Stimulated activated CD4-positive, alpha-beta T cell treated with anti-CD3 and anti-CD28 coated beads, TNF-alpha, amount 100 ng/mL, for 48 hours (primary cell): ENCODE results near the gene ANO4.
"Not testable (repeated sequence)": the region's sequence is repeated elsewhere in the genome, so short reads cannot be mapped to it uniquely, and the experiment has no call there.

Experiments used
- DNase-seq, 3 donors: peaks; one replicate each; pipeline ENCODE4 v3.0.0-alpha.2; 2020; ENCODE audit warnings: low read depth in 3 of 3

Gene ANO4

GRCh38 chr12:101087920-101088319, 293.3 kb downstream of the ANO4 start:
- no peak for DNase-seq

DNA sequence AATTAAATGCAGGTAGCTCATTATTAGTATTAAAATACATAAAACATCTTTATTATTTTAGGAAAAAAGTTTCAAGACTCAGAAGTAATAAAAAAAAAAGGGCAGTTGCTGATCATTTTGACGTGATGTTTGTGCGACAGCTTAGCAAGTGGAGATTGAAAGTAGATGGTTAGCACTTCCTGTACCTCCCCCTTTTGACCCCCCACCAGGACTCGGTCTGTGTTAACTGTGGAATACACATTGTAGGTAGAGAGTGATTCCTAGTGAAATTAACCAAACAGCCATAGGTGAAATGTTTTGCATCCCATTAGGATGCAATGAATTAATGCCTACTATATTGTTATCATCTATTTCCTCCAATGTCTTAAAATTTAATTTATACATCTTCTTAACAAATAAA, 294.7 kb downstream of the ANO4 start:
- DNase-seq = no peak

GRCh38 chr12:101090222-101090621, 295.6 kb downstream of the ANO4 start:
- not testable (repeated sequence) for DNase-seq

GRCh38 chr12:101097829-101098580, 303.4 kb downstream of the ANO4 start:
- DNase-seq = no peak

- DNase-seq = no peak
Observed at GRCh38 chr12:101107032-101107763, 312.6 kb downstream of the ANO4 start.

GRCh38 chr12:101108130-101108529, 313.6 kb downstream of the ANO4 start:
- no peak for DNase-seq

DNA sequence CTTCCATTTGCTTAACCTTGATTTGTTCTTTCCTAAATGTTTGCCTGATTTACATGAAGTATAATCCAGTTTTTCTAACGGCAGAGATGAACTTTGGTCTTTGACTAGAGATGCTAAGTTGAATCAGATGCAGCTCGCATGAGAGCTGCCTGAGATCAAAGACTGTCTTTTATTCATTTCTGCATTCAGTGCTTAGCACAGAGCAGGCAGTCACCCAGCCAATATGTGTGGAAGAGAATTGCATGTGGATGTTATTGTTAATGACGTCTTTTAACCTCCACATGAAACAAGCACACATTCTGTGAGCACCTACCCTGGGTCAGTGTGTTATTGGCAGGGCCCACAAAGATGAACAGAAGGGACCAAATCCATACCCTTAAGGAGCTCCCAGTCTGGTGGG, 316.3 kb downstream of the ANO4 start:
- DNase-seq = no peak

DNA sequence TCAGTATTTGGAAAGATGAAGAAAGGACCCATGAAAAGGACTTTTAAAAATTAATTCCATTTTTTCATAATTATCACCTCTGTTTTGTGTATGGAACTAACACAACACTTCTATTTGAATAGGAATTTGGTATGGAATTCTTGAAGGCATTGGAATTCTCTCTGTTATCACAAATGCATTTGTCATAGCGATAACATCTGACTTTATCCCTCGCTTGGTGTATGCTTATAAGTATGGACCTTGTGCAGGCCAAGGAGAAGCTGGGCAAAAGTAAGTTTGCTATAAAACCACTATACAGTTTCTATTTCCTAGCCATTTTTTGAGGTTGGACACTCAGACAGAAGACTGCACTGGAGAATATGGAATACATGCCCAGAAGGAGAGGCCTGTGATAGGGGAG, 316.9 kb downstream of the ANO4 start:
- DNase-seq = no peak

- DNase-seq = no peak
Observed at GRCh38 chr12:101115326-101115725, 320.8 kb downstream of the ANO4 start.

DNA sequence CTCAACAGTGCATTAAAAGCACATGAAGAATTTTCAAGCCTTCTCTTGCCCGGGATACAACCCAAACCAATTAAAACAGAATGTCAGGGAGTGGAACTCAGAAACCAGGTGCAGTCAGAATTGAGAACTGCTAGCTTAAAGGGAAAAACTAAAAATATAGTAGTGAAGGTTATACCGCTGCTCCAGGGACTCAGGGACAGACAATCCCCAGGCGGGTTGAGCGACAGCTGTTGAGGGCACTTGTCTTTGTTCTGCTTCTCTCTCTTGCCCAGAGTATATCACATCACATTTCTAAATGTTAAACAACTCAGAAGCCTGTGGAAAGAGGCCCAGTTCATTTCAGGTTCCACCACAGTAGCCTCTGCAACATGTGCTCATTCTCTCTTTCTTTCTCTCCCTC, 322.3 kb downstream of the ANO4 start:
- no peak for DNase-seq

- no peak for DNase-seq
Observed at GRCh38 chr12:101117842-101118241, 323.3 kb downstream of the ANO4 start.

GRCh38 chr12:101127521-101128219, 333.1 kb downstream of the ANO4 start:
- DNase-seq = no peak

DNA sequence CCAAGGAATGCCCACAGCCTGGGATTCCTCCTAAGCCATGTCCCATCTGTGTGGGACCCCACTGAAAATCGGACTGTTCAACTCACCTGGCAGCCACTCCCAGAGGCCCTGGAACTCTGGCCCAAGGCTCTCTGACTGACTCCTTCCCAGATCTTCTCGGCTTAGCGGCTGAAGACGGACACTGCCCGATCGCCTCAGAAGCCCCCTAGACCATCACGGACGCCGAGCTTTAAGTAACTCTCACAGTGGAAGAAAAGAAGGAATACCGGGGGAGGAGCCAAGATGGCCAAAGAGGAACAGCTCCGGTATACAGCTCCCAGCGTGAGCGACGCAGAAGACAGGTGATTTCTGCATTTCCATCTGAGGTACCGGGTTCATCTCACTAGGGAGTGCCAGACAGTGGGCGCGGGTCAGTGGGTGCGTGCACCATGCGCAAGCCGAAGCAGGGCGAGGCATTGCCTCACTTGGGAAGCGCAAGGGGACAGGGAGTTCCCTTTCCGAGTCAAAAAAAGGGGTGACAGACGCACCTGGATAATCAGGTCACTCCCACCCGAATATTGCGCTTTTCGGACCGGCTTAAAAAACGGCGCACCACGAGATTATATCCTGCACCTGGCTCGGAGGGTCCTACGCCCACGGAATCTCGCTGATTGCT, 351.3 kb downstream of the ANO4 start:
- not testable (repeated sequence) for DNase-seq

GRCh38 chr12:101165319-101165718, 370.7 kb downstream of the ANO4 start:
- DNase-seq = no peak

- no peak for DNase-seq
Observed at GRCh38 chr12:101166866-101167265, 372.3 kb downstream of the ANO4 start.

DNA sequence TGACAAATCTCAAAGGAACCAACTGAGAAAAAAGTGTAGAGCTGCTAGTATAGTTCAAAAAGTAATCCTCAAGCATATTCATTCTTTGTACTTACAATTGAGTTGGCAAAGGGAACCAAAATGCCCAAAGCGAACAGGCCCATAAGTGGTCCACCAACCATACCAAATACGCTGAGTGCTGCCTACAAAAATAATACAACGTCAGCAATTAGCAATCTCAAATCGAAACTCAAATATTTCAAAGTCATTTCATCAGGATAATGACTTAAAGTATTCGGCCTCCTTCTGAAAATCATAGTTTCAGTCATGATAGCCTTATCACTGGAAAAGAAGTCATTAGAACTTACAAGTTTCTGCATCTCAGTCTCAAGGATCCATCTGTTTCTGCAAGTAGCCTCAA, 373.4 kb downstream of the ANO4 start:
- no peak for DNase-seq

DNA sequence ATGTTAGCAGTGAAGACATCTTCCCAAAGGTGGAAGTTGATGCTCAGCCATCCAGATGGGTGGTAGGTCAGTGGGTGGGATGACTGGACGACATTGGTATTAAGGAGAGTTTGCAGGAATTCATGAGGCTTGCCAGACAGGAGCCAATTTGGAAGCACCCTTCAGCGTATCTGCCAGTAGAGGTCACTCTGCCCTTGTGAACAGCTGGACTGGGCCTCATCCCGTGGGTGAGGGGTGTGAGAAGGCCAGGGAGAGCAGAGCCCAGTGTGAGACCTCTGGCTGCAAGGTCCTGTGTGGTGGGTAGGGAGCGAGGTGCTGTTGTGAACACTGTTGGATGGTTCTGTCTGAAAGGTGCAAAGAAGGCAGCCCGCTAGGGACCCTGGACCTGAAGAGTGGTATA, 377.7 kb downstream of the ANO4 start:
- DNase-seq = no peak

DNA sequence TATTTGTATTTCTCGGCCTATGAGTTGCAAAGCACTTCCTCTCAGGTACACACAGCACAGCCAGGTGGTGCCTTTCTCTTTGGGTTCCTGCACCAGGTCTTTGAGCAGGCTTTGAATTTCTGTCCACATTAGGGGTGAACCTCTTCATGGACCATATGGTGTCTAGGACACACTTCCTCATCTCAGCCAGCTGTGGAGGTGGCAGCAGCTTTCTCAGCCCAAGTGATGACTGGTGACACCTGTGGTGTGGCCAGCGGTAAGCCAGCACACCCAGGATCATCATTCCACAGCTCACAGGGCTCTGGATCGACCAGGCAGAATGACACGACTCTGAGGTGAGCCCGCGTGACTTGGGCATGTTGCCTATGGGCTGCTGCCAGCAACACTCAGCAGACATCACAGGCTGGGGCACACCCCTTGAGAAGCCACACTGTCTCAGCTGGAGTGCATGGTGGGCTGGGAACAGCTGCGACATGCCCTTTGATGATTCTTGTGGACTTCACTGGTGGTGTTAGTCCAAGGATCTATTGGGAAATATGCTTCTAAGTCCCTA, 378.7 kb downstream of the ANO4 start:
- DNase-seq = no peak

DNA sequence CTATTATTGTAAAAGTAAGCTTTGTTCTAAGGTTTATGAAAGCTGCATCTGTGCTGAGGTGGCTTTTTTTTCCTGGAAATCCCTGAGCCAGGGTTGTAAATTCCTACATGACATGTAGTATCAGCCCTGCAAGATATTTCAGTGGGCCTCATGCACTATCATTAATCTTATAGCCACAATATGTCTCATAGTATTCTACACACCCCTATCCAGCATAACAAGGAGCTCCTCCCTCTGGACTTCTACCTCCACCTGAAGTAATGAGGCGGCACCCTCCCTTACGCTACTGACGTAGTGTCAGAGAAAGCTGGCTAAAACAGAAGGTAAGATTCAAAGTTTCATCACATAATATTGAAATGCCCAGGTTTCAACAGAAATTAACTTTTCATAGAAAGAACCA, 380.0 kb downstream of the ANO4 start:
- no peak for DNase-seq
